Measurements from ENCODE around the gene NAP1L4. TPM values are rescaled to one million over a fixed set of nuclear protein-coding genes. Genes with fewer than 3 reads are reported as not detected.
A peak's percentile ranks its signal among the peaks of the same experiment; 100 is the strongest.

NAP1L4 gene
- total RNA-seq, 2 experiments from 2014 or later, result 261 to 263 TPM

GRCh38 chr11:3000032-3000961 lies 8.2 kb upstream of the NAP1L4 start:
- peak overlapping the region; percentile 28 for H3K27ac Mint-ChIP-seq
- peaks cover 39% of the 10 kb centered on the region for H3K36me3 Mint-ChIP-seq
- DNase-seq, result no peak
- ChIA-PET CTCF (interaction anchor here (2.5 kb wide), 1 partner anchor 25 kb away, joined by 16 read pairs; no protein-coding TSS in a partner anchor), POLR2A (no interaction called here)
- H3K4me1 Mint-ChIP-seq (ENCODE audit: low read depth), result peaks cover 3% of the 10 kb centered on the region
- H3K9me3 Mint-ChIP-seq, result no peaks in the 10 kb centered on the region
- intact Hi-C loops (cut with micrococcal nuclease), result no loop called here
- H3K27me3 Mint-ChIP-seq, result no peaks in the 10 kb centered on the region
- no peak overlapping the region for H3K4me3 Mint-ChIP-seq

- H3K27me3 Mint-ChIP-seq, result no peaks in the 10 kb centered on the region
- no peak overlapping the region for H3K27ac Mint-ChIP-seq
- no peaks in the 10 kb centered on the region for H3K9me3 Mint-ChIP-seq
- H3K4me3 Mint-ChIP-seq, result no peak overlapping the region
- intact Hi-C loops (cut with micrococcal nuclease), result no loop called here
- ChIA-PET POLR2A (no interaction called here), CTCF (interaction anchor here (2.5 kb wide), 1 partner anchor 24 kb away, joined by 16 read pairs; no protein-coding TSS in a partner anchor)
- no peak for DNase-seq
- peaks cover 3% of the 10 kb centered on the region for H3K4me1 Mint-ChIP-seq (ENCODE audit: low read depth)
- peaks cover 36% of the 10 kb centered on the region for H3K36me3 Mint-ChIP-seq
Observed at GRCh38 chr11:2999464-2999998, 7.4 kb upstream of the NAP1L4 start.

GRCh38 chr11:2998073-2998850 lies 6.1 kb upstream of the NAP1L4 start:
- Mint-ChIP-seq H3K36me3 (peaks cover 27% of the 10 kb centered on the region), H3K4me3 (no peak overlapping the region), H3K27me3 (no peaks in the 10 kb centered on the region), H3K4me1 (ENCODE audit: low read depth) (peaks cover 3% of the 10 kb centered on the region), H3K27ac (no peak overlapping the region), H3K9me3 (no peaks in the 10 kb centered on the region)
- DNase-seq, result no peak
- ChIA-PET POLR2A (interaction anchor here (1.1 kb wide), 1 partner anchor 16 kb away, joined by 3 read pairs; no protein-coding TSS in a partner anchor), CTCF (interaction anchor here (0.9 to 2.5 kb wide), 3 partner anchors 23 to 94 kb away, joined by 3 to 16 read pairs (median 3); no protein-coding TSS in a partner anchor)
- intact Hi-C loops (cut with micrococcal nuclease), result no loop called here

- CTCF ChIA-PET, result interaction anchor here (0.9 to 2.5 kb wide), 3 partner anchors 22 to 94 kb away, joined by 3 to 16 read pairs (median 3); no protein-coding TSS in a partner anchor
- H3K36me3 Mint-ChIP-seq, result peaks cover 19% of the 10 kb centered on the region
- intact Hi-C loops (cut with micrococcal nuclease), result no loop called here
- DNase-seq, result no peak
- no peak overlapping the region for H3K27ac Mint-ChIP-seq
- peaks cover 3% of the 10 kb centered on the region for H3K4me1 Mint-ChIP-seq (ENCODE audit: low read depth)
- no peaks in the 10 kb centered on the region for H3K27me3 Mint-ChIP-seq
- no peaks in the 10 kb centered on the region for H3K9me3 Mint-ChIP-seq
- POLR2A ChIA-PET, result interaction anchor here (1.1 kb wide), 1 partner anchor 16 kb away, joined by 3 read pairs; no protein-coding TSS in a partner anchor
- no peak overlapping the region for H3K4me3 Mint-ChIP-seq
Observed at GRCh38 chr11:2997406-2997805, 5.3 kb upstream of the NAP1L4 start.

GRCh38 chr11:2996976-2997375 lies 4.8 kb upstream of the NAP1L4 start:
- peaks cover 21% of the 10 kb centered on the region for H3K36me3 Mint-ChIP-seq
- ChIA-PET CTCF (interaction anchor here (0.9 to 1.1 kb wide), 2 partner anchors 24 to 95 kb away, joined by 3 read pairs; no protein-coding TSS in a partner anchor), POLR2A (no interaction called here)
- H3K27me3 Mint-ChIP-seq, result no peaks in the 10 kb centered on the region
- no peak overlapping the region for H3K4me3 Mint-ChIP-seq
- intact Hi-C loops (cut with micrococcal nuclease), result no loop called here
- peaks cover 3% of the 10 kb centered on the region for H3K4me1 Mint-ChIP-seq (ENCODE audit: low read depth)
- no peak for DNase-seq
- no peak overlapping the region for H3K27ac Mint-ChIP-seq
- no peaks in the 10 kb centered on the region for H3K9me3 Mint-ChIP-seq

- Mint-ChIP-seq H3K36me3 (peaks cover 21% of the 10 kb centered on the region), H3K27ac (no peak overlapping the region), H3K27me3 (no peaks in the 10 kb centered on the region), H3K4me1 (ENCODE audit: low read depth) (peaks cover 3% of the 10 kb centered on the region), H3K4me3 (no peak overlapping the region), H3K9me3 (no peaks in the 10 kb centered on the region)
- DNase-seq, result no peak
- ChIA-PET POLR2A (no interaction called here), CTCF (no interaction called here)
- intact Hi-C loops (cut with micrococcal nuclease), result no loop called here
Observed at GRCh38 chr11:2995893-2996554, 3.9 kb upstream of the NAP1L4 start.

GRCh38 chr11:2995031-2995561 lies 3.0 kb upstream of the NAP1L4 start:
- POLR2A ChIA-PET, result no interaction called here
- CTCF ChIA-PET, result interaction anchor here (2.7 kb wide), 1 partner anchor 19 kb away, joined by 6 read pairs; no protein-coding TSS in a partner anchor
- Mint-ChIP-seq H3K36me3 (peaks cover 19% of the 10 kb centered on the region), H3K4me3 (no peak overlapping the region), H3K9me3 (no peaks in the 10 kb centered on the region), H3K4me1 (ENCODE audit: low read depth) (peaks cover 6% of the 10 kb centered on the region), H3K27me3 (no peaks in the 10 kb centered on the region), H3K27ac (no peak overlapping the region)
- intact Hi-C loops (cut with micrococcal nuclease), result no loop called here
- no peak for DNase-seq

- ChIA-PET POLR2A (no interaction called here), CTCF (interaction anchor here (2.7 kb wide), 1 partner anchor 18 kb away, joined by 6 read pairs; no protein-coding TSS in a partner anchor)
- no peak for DNase-seq
- peaks cover 11% of the 10 kb centered on the region for H3K4me1 Mint-ChIP-seq (ENCODE audit: low read depth)
- intact Hi-C loops (cut with micrococcal nuclease), result no loop called here
- peaks cover 19% of the 10 kb centered on the region for H3K36me3 Mint-ChIP-seq
- H3K4me3 Mint-ChIP-seq, result peak overlapping the region; percentile 28
- H3K9me3 Mint-ChIP-seq, result no peaks in the 10 kb centered on the region
- no peaks in the 10 kb centered on the region for H3K27me3 Mint-ChIP-seq
- H3K27ac Mint-ChIP-seq, result peak overlapping the region; percentile 7
Observed at GRCh38 chr11:2994336-2994730, 2.2 kb upstream of the NAP1L4 start.

- H3K36me3 Mint-ChIP-seq, result peaks cover 30% of the 10 kb centered on the region
- peaks cover 24% of the 10 kb centered on the region for H3K4me1 Mint-ChIP-seq (ENCODE audit: low read depth)
- peak overlapping the region; percentile 95 for H3K4me3 Mint-ChIP-seq
- H3K9me3 Mint-ChIP-seq, result no peaks in the 10 kb centered on the region
- DNase-seq, result no peak
- ChIA-PET POLR2A (interaction anchor here (0.6 kb wide), 1 partner anchor 21 kb away, joined by 6 read pairs; no protein-coding TSS in a partner anchor), CTCF (interaction anchor here (1.0 to 2.7 kb wide), 3 partner anchors 17 to 99 kb away, joined by 3 to 6 read pairs (median 3); no protein-coding TSS in a partner anchor)
- H3K27ac Mint-ChIP-seq, result peak overlapping the region; percentile 99
- intact Hi-C loops (cut with micrococcal nuclease), result loop anchor here (2.0 kb wide), 1 partner anchor 386 kb away; the partner anchor contains the start of gene ZNF195
- no peaks in the 10 kb centered on the region for H3K27me3 Mint-ChIP-seq
Observed at GRCh38 chr11:2992997-2993325, 832 bp upstream of the NAP1L4 start.

GRCh38 chr11:2991452-2992233 lies 486 bp downstream of the NAP1L4 start:
- Mint-ChIP-seq H3K27me3 (no peaks in the 10 kb centered on the region), H3K27ac (peak overlapping the region; percentile 100), H3K36me3 (peaks cover 38% of the 10 kb centered on the region), H3K9me3 (no peaks in the 10 kb centered on the region), H3K4me1 (ENCODE audit: low read depth) (peaks cover 34% of the 10 kb centered on the region), H3K4me3 (peak overlapping the region; percentile 99)
- intact Hi-C loops (cut with micrococcal nuclease), result loop anchor here (2.0 kb wide), 3 partner anchors 65 to 431 kb away; partner anchors contain the start of genes CARS1 and ZNF195
- ChIA-PET POLR2A (interaction anchor here (0.6 to 4.8 kb wide), 10 partner anchors 11 to 387 kb away, joined by 3 to 53 read pairs (median 4); partner anchors contain the start of gene ZNF195), CTCF (interaction anchor here (0.9 to 1.3 kb wide), 3 partner anchors 17 to 100 kb away, joined by 4 to 6 read pairs (median 4); no protein-coding TSS in a partner anchor)
- DNase-seq, result peak; percentile 64

Data from activated CD4-positive, alpha-beta memory T cell treated with anti-CD3 and anti-CD28 coated beads for 36 hours (primary cell).